NCI-H2227 treated with DMSO at 0.1 percent for 48 hours (cell line): ENCODE results near the gene CFC1B.
"Not testable (repeated sequence)": the region's sequence is repeated elsewhere in the genome, so short reads cannot be mapped to it uniquely, and the experiment has no call there.

Experiments used
- DNase-seq: peaks from one replicate; lab custom pipeline; 2025; lab: John Stamatoyannopoulos, UW

The CFC1B gene

DNA sequence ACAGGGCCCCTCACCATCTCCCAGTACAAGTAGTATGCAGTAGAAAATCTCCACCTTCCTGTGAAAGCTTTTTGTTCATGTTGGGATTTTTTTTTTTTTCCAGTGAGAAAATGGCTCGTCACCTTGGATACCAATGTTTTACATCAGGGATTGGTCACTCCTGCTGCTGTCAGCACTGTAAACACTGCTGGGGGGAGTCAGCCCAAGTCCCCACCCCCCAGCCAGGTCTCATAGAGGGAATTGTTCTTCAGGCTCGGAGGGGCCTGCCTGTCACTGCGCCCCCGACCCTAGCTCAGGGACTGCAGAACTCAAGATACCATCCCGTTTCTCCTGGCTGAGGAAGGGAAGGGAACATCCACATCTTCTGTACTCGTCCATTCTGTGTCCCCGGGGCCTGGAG is at the start of gene CFC1B:
CFC1B (plus strand) TSS at position 231 of the 400 bp plus-strand sequence. CDS start 263 bp downstream, outside the sequence.
- DNase-seq = not testable (repeated sequence)

DNA sequence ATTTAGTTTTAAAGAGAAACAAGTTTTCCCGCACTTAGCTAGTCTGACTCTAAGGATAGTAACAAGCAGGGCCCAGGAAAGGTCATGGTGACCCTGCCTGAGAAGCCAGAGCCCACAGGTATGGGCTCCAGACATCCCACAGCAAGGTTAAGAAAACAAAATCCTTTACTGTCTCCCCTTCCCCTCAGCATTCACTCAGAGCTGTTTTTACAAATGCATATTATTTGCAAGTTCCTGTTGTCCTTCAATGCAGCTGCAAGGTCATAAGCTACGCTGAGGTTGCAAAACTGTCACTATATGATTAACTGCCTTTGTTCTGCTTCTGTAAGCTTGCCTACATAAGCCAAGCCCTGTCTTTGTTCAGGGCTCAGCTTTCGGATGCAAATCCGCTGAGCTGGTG is 29.9 kb upstream of the CFC1B start:
- DNase-seq = not testable (repeated sequence)

DNA sequence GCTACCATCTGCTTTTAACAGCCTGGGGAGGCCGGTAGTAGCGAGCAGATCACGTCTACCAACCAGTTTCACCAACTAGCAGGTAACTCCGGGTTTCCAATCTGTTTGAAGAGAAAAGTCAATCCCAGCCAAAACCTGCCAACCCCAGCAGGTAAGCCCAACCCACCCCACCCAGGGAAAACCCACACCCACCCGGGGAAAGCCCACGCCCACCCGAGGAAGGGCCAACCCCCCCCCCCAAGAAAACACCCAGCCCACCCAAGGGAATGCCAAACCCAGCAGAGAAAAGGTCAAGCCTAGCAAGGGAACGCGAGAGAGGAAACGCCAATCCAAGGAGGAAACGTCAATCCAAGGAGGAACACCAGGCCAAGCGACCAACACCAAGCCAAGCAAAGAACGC is 11.8 kb upstream of the CFC1B start, which contains the start of gene POTEI:
POTEI (minus strand) TSS at position 101 of the 400 bp plus-strand sequence; CDS start at position 8, 93 bp downstream.
- DNase-seq = not testable (repeated sequence)

DNA sequence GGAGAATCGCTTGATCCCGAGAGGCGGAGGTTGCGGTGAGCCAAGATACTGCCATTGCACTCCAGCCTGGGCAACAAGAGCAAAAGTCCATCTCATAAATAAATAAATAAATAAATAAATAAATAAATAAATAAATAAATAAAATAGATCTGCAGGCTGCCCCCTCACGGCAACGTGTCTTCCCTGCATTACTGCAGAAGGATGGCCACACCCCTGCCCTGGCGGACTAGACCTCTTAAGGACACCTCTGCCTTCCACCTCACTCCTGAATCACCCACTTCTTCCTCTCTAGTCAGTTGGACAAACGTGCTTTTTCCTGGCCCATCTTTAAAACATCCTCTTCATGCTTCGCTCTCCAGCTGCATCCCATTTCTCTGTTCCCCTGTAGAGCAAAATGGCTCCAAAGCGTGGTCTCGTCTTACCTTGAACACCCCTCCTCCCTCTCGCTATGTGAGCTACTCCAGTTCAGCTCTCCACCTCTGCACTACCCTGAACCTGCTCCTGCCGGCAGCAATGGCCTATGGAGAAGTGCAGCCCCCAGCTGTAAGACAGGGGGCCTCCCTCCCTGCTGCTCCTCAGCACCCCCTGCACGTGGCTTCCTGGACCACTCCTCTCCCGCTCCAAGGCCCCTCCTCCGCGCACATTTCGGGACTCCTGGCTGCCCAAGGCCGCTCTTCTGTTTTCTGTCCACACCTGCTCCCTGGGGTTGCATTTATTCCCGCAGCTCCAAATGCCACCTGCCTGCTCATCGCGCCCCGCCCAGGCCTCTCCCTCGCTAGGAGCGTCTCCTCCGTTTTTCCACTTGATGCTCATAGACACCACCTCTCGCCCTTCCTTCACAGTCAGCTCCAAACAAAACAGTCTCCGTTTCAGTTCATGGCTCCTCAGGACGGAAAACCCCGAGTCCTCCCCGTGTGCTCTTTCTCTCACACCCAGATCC is 9.9 kb upstream of the CFC1B start:
- not testable (repeated sequence) for DNase-seq

DNA sequence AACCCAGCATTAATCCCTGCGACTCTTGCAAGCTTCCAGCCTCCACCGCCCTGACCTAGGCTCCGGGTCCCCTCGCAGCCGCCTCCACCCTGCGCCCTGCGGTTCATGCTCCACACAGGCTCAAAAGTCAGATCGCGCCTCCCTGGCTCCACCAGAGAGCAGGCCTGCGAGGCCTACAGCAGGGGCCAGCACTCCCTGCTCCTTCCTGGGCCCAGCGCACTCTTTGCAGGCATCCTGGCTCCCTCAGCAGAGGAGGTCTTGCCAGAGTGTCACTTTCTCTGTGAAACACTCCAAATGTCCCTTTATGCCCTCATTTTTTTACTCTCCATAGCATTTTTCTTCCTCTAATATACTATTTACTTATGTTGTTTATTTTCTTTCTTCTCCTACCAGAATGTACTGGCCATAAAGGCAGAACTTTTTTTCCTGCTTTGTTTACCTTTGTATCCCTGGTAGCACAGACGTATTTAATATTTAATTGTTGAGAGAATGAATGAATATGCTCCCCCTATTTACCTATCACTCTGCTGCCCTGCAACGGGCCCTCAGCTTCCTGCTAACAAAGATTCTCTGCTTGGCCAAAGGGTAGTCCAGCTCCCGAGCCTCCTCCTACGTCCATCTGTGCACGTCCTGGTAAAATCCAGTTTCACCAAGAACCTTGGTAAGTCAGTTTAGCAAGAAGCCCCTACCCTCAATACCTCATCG is 9.1 kb upstream of the CFC1B start:
- DNase-seq = not testable (repeated sequence)

DNA sequence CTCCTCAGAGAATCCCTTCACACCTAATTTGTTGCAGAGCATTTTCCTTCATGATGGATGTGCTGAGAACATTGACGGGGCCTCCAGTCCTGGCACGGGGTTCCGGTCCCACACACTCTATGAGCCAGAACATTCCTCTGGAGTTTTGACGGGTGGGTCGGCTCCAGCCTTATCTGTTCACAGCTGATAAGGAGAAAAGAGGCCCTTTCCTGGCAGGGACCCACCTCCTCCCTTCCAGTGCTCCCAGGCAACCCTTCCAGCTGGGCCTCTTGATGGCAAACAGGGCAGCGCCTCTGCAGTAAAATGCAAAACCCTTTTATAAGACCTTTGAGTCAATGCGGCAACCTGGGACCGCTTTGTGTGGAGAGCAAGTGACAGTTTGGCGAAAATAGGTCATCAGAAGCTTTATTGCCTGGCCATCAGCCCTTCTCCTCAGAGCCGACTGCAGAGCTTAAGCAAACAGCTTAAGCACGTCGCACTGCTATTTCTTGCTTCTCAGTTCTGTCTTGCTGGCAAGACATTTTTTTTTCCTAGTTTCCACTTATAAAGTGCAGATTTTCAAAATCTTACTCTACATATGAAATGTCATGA is 2.4 kb upstream of the CFC1B start:
- not testable (repeated sequence) for DNase-seq

DNA sequence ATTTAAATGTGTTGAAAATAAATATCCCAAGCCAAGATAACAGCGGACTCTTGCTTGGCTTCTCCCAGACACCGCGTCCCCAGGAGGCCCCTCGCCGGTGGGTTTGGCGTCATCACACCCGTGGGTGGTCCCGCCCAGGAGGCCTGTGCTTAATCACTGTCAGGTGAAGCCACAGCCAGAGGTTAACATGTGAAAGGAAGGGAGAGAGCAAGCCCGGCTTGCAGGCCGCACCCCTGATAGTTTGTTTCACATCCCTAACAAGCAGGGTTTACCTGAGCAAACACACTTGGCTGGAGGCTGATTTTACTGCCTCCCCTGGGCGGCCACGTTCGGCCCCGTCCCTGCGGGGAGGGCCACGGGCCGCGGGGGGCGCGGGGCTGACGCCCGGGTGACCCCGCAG is 1.4 kb downstream of the CFC1B start:
- DNase-seq = not testable (repeated sequence)

DNA sequence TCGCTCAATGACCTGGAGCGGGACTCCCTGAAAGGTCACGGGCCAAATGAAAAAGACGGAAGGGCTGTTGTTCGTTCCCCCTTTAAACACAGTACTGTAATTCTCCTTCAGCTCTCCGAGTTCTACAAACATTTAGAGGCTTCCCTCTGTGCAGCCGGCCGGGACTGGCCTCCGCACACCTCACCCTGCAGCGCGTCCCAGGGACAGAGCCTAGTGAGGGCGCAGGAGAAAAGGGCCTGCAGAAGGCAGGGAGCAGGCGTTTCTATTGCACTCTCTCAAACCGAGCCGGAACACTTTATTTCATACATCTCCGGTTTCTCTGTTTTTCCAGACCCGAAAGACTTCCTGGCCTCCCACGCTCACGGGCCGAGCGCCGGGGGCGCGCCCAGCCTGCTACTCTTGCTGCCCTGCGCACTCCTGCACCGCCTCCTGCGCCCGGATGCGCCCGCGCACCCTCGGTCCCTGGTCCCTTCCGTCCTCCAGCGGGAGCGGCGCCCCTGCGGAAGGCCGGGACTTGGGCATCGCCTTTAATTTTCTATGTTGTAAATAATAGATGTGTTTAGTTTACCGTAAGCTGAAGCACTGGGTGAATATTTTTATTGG is 6.4 kb downstream of the CFC1B start:
- DNase-seq = not testable (repeated sequence)

DNA sequence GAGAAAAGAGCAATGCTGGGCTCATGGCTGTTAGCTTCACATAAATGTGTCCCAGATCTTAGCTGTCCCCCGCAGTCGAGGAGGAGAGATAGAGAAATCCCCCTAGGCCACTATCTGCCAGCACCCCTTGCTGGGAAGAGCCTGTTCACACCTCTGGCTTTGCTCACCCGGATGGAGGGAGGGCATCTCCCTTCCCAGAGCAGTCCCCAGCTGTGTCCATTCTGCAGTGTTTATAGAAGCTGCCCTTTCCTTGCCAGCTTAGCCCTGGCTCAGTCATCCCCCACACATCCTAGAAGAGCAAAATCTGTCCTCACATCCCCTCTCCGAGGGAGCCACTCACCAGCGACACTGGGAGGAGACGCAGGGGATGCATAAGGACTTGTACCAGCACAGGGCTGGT is 8.5 kb downstream of the CFC1B start:
- not testable (repeated sequence) for DNase-seq

DNA sequence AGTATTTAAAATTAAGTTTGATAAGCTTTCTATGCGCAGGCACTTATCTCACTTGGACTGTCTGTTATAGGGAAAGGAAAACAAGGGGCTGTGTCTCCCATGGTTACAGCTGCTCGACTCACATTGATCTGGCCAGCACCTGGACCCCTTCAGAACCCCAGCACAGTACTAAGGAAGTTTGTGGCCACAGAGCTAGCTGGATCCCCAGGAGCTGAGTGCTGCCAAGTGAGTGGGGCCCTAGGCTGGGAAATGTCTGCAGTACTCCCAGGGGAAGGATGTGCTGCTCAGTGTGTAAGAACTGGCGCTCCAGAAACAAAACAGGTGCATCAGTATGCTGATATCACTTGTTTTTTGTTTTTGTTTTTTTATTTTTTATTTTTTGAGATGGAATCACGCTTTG is 9.2 kb downstream of the CFC1B start:
- not testable (repeated sequence) for DNase-seq

DNA sequence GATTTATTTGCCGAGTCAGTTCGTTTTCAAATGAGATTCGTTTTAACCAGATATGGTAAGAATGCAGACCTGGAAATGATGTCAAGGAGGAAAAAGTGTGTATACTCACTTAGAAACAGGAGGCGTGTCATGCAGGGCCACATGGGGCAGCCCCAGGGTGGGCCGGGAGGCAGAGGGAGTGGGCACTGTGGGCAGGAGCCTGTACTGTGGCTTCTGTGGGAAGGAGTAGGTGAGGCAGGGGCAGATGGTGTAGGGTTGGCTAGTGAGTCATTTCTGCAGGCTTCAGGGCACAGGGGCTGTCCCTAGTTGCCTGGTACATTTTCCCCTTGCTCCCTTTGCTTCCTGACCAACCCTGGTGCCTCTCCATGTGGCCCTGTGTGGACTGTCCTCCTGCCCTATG is 10.2 kb downstream of the CFC1B start:
- DNase-seq = not testable (repeated sequence)

DNA sequence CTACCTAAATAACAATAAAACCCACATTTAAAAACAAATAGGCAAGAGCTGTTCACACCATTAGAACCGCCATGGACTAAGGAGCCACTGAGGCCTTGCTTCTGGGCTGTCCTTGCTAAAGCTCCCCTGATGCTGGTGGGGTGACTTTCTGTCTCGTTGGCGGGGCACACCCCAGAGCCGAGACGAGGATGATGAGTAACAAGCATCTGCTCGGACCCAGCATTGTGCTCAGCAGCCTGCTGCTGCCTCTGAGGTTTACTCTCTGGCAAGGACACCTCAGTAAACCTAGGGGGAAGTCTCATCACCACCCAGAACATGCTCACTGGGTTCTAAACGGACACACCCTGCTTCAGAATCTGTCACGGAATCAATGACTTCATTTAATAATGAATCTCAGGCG is 10.7 kb downstream of the CFC1B start:
- not testable (repeated sequence) for DNase-seq

DNA sequence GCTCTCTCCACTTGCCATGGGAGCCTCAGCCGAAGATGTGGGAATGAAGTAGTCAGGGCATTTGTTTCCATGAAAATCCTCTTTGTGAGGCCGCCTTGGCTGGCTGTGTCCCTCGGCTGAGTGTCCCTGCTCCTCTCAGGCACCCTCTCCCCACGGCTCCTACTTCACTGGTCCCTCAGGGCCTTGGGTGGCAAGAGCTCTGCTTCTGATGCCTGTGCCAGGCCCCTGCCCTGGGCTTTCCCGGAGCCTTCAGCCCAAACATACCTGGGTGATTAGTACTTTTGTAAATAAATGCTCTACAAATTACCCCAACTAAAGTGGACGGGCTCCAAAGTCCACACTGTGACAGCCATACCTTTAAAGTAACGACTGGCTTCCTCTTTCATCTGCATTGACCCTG is 15.6 kb downstream of the CFC1B start:
- DNase-seq = not testable (repeated sequence)

DNA sequence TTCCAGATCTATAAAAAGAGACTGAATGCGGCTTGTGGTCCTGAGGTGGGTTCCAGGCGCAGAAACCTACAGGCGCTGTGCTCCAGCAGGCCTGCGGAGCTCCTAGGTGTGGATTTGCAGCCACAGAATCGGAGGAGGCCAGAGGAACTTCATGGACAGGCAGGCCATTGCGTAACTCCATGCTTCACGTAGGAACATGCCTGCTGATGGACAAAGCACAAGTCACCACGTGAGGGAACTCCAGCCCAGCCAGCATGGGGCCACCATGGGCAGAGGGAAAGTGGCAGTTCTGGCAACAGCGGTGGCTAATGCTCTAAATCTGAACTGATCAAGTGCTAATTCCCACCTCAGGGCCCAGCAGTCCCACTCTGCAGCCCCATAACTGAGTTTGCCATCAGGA is 17.2 kb downstream of the CFC1B start:
- not testable (repeated sequence) for DNase-seq

DNA sequence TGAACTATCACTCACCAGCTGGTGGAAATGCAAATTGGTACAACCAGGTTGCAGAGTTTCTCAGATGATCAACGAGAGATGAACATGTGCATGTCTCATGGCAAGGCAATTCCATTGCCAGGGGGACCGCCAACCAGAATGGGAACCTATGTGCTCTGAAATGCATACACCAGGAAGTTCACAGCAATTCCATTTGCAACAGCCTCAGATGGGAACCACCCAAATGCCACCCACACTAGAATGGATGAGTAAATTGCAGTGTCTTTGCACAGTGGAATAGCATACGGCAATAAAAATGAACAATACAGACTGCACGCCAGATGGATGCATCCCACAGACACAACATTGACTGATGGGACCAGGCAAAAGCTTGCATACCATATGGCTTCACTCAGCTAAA is 21.8 kb downstream of the CFC1B start:
- DNase-seq = not testable (repeated sequence)

DNA sequence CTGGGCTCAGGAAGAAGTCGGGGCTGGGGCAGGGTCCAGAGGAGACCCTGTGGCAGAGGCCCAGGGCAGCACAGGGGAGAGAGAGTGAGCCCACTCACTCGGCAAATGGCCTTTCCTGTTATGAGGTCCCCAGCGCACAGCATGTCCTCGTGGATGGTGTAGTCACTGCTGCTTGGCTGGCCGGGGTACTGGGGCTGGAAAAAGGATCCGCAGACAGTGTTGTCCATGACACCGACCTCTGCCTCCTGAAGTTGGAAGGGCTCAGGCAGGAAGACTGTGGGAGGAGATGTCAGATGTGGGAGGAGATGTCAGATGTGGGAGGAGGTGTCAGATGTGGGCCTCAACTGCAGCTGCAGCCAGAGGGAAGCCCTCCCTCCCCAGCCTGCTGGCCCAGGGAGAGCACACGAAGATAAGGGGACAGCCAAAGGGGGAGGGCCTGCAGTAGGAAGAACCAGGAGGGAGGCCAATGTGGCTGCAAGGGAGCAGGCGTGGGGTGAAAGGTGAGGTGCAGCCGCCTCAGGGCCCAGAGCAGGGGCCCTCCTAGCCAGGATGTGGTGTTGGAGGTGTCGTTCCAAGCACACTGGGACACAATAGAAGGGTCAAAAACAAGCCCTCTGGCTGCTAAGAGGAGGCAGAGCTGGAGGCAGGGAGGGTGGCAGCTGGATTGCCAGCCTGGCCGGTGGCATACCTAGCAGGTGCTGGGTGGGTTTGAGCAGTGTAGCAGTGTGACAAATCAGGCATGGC is 22.9 kb downstream of the CFC1B start:
- not testable (repeated sequence) for DNase-seq

DNA sequence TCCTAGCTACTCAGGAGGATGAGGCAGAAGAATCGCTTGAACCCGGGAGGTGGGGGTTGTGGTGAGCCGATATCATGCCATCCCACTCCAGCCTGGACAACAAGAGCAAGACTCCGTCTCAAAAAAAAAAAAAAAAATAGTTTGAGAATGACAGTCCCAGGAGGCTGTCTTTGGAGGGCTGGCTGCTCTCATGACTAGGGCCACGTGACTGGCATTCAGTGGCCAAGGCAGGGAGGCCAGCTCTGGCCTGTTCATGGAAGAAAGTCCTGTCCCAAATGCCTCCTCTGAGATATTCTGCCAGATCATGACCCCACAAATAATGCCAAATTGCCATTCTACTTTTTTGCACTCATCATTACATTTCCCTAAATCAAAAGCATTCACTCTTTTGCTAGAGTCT is 24.0 kb downstream of the CFC1B start:
- not testable (repeated sequence) for DNase-seq

DNA sequence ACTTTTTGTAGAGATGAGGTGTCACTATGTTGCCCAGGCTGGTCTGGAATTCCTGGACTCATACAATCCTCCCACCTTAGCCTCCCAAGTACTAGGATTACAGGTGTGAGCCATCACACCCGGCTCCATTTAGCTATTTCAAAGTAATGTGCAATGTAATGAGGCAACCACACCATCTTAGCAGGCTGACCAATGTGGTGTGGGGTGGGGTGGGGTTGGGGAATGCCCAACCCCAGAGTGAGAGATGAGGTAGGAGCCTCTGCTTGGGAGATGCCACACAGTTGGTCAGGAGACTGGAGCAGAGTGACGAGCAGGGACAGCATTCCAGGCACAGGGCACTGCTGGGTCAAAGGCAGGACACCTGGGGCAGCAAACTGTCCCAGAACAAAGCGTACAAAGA is 27.4 kb downstream of the CFC1B start:
- DNase-seq = not testable (repeated sequence)

DNA sequence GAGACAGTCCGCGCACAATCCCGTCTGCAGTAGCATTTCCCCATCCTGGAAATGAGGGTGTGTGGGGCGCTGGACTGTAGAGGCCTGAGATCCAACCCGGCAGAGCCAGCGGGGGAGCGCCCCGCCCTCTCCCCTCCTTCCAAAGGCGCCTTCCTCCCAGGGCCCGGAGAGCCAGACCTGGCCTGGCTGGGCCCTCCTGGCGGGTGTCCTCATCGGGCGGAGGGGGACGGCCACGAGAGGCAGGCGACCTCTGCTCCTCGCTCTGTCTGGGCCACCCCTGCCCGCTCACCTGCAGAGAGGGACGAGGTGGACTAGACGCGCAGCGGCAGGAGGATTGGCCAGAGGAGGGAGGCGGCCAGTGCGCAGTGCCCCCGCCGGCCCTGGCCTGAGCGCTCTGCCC is 28.5 kb downstream of the CFC1B start:
- not testable (repeated sequence) for DNase-seq

DNA sequence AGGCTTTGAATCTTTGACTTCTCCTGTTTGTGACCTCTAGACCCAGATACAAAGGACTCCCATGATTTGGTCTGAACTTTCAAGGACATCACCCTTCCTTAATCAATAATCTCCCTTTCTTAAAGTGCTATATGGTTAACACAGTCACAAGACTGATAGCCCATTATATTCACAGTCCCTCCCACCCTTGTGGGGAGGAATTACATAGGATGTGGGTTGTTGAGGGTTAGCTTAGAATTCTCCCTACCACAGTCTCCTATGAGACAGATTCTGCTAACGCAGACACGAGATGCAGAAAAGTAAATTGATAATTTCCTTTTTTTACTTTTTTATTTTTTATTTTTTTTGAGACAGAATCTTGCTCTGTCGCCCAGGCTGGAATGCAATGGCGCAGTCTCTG is 33.2 kb downstream of the CFC1B start:
- DNase-seq = not testable (repeated sequence)

DNA sequence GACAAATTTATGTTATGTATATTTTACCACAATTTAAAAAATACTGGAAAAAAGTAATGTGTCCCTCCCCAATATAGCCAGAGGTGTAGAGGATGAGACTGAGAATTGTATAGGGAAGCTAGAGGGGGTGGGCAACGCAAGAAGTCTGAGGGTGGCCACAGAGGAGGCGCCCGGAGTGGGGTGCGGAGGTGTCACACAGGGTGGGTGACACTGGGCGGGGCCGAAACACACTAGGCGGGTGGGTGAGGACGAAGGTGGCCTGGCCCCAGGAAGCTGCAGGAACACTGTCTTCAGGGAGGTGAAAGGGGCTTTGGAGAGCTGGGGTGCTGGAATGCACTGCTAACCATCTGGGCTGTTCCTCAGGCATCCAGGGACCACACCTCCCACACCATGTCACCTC is 35.4 kb downstream of the CFC1B start:
- DNase-seq = not testable (repeated sequence)
